Activated CD8-positive, alpha-beta memory T cell treated with anti-CD3 and anti-CD28 coated beads, Interleukin-2, amount 50 U/mL, for 24 hours (primary cell): Measurements from ENCODE around the gene ZNG1B.
"Not testable (repeated sequence)": the region's sequence is repeated elsewhere in the genome, so short reads cannot be mapped to it uniquely, and the experiment has no call there.

ENCODE experiments used
- DNase-seq: peaks from one replicate; pipeline ENCODE4 v3.0.0-alpha.2; 2020; ENCODE audit errors: extremely low read depth

ZNG1B gene

GRCh38 chr2:113437508-113438465, at the start of gene ZNG1B:
TSS of gene ZNG1B (plus strand) at chr2:113437691. CDS start at chr2:113437869, 178 bp downstream.
- DNase-seq = not testable (repeated sequence)

- DNase-seq = peak; percentile 38
These were observed 47.2 kb upstream of the ZNG1B start for GRCh38 chr2:113390124-113390849.

DNA sequence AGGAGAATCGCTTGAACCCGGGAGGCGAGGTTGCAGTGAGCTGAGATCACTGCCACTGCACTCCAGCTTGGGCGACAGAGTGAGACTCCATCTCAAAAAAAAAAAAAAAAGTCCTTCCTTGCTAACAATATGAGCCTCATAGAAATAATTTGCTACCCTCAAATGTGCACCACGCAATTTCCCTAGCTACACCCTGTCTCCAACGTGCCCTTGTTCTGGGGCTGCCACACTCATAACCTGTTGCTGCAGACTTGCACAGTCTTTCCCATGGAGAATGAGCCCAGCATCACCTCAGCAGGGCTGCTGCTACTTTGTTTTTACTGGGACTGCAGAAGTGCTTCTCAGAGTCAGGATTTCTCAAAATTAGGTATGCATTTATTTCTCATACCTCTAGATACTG, 46.4 kb upstream of the ZNG1B start:
- no peak for DNase-seq

- DNase-seq = no peak
These were observed 31.4 kb upstream of the ZNG1B start for GRCh38 chr2:113406114-113406513.

GRCh38 chr2:113407446-113408099, 29.9 kb upstream of the ZNG1B start:
- DNase-seq = no peak

DNA sequence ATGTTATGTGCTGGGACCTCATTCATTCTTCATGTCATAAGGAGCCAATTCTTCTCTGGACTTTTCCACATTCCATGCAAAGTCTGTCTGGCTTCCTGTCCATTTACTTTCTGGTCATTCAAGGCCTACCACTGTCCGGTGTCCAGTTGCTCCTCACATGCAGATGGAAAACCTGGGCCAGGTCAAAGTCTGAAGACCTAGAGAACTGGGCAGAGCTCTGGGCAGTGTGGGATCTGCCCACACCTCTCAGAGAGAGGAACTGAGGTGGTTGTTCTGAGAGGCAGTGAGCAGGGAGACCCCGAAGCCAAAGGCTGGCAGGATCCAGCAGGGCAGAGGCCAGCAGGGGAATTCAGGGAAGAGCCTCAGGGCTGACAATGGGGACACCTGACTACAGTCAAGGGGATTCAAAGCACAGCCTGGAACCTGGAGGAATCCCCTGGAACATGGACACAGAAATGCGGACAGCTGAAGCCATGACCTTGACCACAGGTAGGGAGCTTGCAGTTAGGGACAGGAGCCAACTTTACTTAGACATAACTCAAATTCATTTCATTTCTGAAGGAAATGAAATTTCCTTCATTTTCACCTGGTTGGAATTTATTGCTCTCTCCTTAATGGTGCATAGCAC, 25.7 kb upstream of the ZNG1B start:
- not testable (repeated sequence) for DNase-seq

DNA sequence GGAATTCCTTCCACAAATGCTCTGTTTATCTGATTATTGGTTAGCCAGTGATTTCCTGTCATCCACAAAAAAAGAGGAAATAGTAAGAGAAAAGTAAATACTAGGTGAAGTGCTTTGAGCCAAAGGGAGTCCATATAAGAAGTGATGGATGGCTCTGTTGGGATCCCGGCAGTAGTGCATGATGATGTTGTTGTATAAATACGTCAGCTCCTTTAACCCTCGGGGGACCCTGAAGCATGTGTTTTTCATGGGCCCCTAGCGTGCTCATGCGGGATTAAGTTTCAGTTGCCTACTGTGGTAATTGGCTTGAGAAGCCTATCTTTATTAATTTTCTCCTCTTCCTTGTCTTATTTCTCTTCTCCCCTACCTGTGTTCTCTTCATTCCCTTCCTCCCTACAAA, 24.7 kb upstream of the ZNG1B start:
- DNase-seq = not testable (repeated sequence)

GRCh38 chr2:113431773-113432172, 5.7 kb upstream of the ZNG1B start:
- DNase-seq = not testable (repeated sequence)

DNA sequence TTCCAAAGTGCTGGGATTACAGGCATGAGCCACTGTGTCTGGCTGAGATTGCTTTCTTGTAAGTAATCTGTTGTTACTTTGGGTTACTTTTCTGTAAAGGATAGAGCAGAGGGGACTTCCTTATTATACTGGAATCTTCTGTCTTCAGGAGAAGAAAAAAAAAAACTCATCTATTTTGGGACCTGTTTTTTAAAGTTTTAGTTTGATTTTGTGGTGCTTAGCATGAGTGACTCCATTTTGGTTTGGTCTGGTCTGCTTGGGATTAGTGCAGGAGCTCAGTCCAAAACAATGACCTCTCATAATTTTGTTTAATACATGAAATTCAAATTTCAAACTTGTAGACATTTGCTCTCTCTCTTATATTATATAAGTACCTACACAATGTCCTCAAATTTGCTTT, 4.0 kb upstream of the ZNG1B start:
- not testable (repeated sequence) for DNase-seq

GRCh38 chr2:113465770-113466169, 28.3 kb downstream of the ZNG1B start:
- DNase-seq = not testable (repeated sequence)

DNA sequence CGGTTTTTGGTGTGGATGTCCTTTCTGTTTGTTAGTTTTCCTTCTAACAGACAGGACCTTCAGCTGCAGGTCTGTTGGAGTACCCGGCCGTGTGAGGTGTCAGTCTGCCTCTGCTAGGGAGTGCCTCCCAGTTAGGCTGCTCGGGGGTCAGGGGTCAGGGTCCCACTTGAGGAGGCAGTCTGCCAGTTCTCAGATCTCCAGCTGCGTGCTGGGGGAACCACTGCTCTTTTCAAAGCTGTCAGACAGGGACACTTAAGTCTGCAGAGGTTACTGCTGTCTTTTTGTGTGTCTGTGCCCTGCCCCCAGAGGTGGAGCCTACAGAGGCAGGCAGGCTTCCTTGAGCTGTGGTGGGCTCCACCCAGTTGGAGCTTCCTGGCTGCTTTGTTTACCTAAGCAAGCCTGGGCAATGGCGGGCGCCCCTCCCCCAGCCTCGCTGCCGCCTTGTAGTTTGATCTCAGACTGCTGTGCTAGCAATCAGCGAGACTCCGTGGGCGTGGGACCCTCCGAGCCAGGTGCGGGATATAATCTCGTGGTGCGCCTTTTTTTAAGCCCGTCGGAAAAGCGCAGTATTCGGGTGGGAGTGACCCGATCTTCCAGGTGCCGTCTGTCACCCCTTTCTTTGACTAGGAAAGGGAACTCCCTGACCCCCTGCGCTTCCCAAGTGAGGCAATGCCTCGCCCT, 39.3 kb downstream of the ZNG1B start:
- not testable (repeated sequence) for DNase-seq

DNA sequence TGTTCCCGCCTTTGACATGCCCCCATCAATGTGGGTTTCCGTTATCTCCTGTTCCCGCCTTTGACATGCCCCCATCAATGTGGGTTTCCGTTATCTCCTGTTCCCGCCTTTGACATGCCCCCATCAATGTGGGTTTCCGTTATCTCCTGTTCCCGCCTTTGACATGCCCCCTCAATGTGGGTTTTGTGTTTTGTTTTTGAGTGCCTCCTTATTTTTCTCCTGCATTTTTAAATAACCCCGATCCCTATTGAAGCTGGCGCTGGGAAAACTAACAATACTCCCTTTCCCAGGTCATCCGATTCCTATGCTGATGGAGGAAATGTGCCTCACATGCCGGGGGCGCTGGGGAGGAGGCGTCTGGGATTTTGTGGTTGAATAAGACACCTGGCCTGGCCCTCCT, 59.0 kb downstream of the ZNG1B start:
- DNase-seq = not testable (repeated sequence)

DNA sequence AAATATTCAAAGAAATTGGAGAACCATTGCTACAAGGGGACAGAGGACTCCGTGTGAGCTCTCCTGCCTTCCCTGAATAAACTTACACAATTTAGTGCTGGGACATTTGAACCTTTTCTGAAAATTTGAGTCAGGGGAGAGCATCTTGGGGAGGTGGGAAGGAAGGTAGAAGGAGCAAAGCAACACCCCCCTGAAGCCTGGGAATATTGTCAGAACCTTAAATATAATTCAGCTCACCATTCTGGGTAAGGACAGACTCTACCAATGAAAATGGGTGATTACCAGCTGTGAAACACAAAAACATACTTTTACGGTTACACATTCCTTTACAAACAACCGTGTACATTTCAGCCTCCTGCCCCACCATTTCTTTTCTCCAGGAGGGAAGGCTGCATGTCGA, 60.9 kb downstream of the ZNG1B start, which contains the start of gene FOXD4L1:
FOXD4L1 (plus strand) TSS at position 301 of the 400 bp plus-strand sequence. CDS start 592 bp downstream, outside the sequence.
- DNase-seq = not testable (repeated sequence)

DNA sequence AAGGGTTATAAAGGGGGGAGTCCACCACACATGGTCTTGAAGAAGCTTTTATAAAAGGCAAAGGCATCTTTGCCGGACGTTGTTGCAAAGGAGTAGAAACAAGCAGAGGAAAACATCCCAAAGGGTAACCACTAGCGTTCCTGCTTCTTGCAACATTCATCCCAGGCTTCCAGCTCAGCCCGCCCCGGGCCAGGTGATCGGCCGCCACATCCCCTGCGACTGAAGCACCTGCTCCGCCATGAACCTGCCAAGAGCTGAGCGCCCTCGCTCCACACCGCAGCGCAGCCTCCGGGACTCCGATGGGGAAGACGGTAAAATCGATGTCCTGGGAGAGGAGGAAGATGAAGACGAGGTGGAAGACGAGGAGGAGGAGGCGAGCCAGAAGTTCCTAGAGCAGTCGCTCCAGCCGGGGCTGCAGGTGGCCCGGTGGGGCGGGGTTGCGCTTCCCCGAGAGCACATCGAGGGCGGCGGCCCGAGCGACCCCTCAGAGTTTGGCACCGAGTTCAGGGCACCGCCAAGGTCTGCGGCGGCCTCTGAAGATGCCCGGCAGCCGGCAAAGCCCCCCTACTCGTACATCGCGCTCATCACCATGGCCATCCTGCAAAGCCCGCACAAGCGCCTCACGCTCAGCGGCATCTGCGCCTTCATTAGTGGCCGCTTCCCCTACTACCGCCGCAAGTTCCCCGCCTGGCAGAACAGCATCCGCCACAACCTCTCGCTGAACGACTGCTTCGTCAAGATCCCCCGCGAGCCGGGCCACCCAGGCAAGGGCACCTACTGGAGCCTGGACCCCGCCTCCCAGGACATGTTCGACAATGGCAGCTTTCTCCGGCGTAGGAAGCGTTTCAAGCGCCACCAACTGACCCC, 61.8 kb downstream of the ZNG1B start:
- not testable (repeated sequence) for DNase-seq

- not testable (repeated sequence) for DNase-seq
These were observed 62.6 kb downstream of the ZNG1B start for GRCh38 chr2:113499886-113500722.

DNA sequence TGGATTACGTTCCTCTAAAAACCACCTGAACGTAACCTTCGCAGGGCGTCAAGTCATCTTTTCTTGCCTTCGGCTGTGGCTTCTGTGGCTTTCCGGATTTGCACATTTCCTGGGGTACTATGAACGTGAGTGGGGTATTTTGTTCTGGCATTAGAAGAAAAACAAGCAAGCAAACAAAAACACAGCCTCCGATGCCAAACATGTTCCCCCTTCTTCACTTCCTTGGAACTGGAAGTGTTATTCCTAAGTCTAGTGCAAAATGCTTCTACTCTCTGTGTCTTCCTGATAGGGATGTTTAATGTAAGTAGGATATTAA, 63.2 kb downstream of the ZNG1B start:
- DNase-seq = not testable (repeated sequence)

DNA sequence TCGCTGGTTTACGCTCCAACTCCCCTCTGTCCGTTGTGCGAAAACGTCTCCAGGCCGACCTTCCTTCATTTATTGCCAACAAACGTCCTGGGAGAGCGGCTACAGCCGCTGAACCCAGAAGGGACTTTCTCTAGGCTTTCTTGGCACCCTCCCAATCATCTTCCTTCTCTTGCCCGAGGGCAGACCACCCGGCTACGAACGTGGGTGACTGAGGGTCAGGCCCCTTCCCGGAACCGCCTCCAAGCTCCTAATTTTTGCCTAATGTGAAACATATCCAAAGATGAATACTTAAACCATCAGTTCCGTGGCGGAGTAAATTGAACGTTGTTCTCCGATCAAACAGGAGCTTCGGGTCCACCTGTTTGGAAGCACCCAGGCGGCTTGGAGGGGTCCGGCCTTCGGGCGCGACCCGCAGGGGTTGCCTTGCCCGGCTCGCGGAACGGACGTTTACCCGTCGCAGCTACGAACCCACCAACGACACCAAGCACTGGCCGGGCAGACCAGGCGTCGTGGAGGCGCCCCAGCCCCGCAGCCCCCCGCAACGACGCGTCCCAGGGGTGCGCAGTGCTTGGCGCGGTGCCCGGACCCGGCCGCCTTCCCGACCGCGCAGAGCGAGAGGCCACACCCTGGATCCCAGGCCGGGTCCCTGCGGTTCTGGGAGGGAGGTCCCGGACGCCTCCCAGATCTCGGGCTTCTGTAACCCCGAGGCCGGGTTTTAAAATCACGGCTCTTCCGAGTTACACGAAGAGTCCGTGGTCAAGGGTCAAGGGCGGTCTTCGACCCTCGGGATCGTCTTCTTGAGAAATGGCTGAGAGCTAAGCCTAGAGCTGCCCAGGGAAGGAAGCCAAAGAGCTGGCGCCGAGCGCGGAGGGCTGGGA, 65.0 kb downstream of the ZNG1B start:
- DNase-seq = not testable (repeated sequence)
